Amniotic stem cell (primary cell): ENCODE results near the gene COMMD1.
"Not testable (repeated sequence)": the region's sequence is repeated elsewhere in the genome, so short reads cannot be mapped to it uniquely, and the experiment has no call there.

Source experiments
- DNase-seq: peaks from one replicate; lab custom pipeline; 2025; lab: John Stamatoyannopoulos, UW

The COMMD1 gene

GRCh38 chr2:61966087-61966727 is 60.7 kb downstream of the COMMD1 start:
- DNase-seq, result no peak

DNA sequence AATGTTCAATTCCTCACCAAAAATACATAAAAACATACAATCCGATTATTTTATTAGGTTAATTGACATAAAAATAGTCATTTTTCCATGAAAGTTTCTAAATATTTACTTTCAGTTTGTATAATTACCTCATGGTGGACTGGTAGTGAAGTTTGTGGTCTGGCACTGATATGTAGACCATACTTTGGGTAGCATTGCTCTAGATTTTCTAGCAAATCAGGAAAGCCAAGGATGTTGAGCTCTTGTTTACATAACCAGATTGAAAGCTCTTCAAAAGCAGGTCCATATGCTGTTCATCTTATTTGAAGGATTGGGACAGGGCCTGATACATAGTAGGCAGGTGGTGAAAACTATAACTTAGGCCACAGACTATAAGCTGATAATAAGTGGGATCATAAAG is 61.8 kb downstream of the COMMD1 start:
- no peak for DNase-seq

DNA sequence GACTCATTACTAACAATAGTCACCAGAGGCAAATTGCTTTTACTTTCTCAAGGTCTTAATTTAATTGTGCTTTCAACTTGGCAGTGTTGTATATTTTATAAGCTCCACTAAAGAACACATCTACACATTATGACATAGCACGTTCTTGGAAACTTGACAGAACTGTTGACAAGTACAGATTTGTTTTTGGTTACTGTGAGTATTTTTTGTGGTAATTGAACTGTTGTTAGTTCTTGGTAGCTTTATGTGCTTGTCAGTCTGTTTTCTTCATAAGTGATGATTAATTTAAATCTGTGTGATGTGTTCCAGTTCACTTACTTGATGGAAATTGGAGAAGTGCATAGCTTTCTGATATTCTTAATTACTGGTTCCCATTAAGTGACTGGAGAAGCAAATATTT is 63.9 kb downstream of the COMMD1 start:
- no peak for DNase-seq

GRCh38 chr2:61970807-61971556 is 65.5 kb downstream of the COMMD1 start:
- no peak for DNase-seq

- DNase-seq, result no peak
Measured at GRCh38 chr2:61978522-61978921, 73.0 kb downstream of the COMMD1 start.

- no peak for DNase-seq
Measured at GRCh38 chr2:61980758-61981157, 75.3 kb downstream of the COMMD1 start.

DNA sequence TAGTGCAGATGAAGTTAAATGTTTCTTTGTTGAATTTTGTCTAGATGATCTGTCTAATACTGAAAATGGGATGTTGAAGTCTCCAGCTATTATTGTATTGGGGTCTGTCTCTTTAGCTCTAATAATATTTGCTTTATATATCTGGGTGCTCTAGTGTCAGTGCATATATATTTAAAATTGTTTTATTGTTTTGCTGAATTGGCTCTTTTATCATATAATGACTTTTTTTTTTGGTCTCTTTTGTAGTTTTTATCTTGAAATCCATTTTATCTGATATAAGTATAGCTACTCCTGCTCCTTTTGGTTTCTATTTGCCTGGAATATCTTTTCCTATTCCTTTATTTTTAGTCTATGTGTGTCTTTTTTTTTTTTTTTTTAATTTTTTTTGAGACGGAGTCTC is 79.2 kb downstream of the COMMD1 start:
- no peak for DNase-seq

- DNase-seq, result no peak
Measured at GRCh38 chr2:61988462-61989366, 83.2 kb downstream of the COMMD1 start.

- DNase-seq, result peak; percentile 18
Measured at GRCh38 chr2:61993422-61994024, 88.0 kb downstream of the COMMD1 start.

- DNase-seq, result no peak
Measured at GRCh38 chr2:61994531-61994930, 89.1 kb downstream of the COMMD1 start.

- DNase-seq, result no peak
Measured at GRCh38 chr2:61995065-61995464, 89.6 kb downstream of the COMMD1 start.

DNA sequence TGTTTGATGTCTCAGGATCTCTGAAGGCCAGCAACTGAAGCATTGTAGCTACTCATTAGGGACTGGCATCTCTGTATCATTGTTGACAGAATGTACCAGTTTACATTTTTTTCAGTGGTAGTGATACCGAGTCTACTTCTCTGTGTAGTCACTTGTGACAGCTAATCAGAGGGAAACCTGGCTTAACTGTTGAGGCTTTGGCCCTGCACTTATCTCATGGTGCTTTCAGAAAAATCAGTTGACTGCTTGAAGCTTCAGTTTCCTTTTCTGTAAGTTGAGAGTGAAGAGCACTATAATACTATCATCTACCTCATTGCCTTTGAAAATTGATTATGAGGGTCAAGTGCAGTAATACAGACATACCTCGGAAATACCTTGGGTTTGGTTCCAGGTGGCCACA is 90.0 kb downstream of the COMMD1 start:
- DNase-seq, result no peak

DNA sequence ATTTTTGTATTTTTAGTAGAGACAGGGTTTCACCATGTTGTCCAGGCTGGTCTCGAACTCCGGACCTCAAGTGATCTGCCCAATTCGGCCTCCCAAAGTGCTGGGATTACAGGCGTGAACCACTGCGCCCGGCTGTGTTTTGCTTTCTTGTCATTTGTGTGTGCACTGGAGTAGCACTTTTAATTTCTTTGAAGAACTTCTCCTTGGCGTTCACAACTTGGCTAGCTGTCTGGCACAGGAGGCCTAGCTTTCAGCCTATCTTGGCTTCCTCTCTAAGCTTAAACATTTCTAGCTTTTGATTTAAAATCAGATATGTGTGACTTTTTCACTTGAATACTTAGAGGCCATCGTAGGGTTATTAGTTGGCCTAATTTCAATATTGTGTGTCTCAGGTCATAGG is 93.0 kb downstream of the COMMD1 start:
- no peak for DNase-seq

DNA sequence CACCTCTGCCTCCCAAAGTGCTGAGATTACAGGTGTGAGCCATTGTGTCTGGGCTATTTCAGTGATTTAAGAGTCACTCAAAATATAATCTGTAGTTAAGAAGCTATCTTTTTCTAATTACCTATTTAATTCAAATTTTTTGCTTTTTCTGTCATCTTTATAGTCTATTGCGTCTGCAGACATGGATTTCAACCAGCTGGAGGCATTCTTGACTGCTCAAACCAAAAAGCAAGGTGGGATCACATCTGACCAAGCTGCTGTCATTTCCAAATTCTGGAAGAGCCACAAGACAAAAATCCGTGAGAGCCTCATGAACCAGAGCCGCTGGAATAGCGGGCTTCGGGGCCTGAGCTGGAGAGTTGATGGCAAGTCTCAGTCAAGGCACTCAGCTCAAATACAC is 95.1 kb downstream of the COMMD1 start:
- no peak for DNase-seq

DNA sequence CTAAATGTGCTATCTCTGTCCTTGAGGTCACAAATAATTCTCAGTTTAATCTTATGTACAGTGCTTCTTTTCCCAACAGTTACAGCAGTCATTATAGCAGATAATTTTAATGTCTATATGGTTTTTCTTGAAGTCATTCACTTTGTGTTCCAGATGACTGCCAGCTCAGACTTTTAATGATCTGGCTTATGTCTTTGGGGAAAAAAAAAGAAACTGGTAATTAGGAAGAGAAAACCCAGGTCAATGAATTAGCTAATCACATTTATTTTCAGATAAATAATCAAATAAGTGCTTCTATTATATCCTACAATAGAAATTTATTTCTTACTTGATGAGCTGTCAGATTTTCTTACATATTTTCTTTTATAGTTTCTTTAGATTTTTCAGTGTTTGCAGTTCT is 96.0 kb downstream of the COMMD1 start:
- DNase-seq, result no peak

DNA sequence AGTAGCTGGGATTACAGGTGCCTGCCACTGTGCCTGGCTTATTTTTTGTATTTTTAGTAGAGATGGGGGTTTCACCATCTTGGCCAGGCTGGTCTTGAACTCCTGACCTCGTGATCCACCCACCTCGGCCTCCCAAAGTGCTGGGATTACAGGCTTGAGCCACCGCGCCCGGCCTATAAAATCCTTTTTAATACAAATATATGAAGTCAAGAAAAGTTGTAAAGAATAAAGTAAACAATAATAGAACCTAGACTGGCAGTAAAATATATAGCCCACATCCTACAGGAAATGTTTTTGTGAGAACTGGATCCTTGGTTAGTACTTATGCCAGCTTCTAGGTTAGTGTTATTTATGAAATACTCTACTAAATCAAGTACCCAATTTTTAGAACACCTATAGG is 99.0 kb downstream of the COMMD1 start:
- not testable (repeated sequence) for DNase-seq

DNA sequence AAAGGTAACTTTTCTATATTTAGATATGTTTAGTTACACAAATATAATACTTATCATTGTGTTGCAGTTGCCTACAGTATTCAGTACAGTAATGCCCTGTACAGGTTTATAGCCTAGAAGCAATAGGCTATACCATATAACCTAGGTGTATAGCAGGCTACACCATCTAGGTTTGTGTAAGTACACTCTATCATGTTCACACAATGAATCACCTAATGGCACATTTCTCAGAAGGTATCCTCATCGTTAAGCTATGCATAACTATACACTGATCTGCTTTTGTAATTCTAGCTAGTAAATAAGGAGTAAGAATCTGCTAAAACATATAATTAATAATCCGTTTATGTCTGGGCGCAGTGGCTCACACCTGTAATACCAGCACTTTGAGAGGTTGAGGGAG is 102.1 kb downstream of the COMMD1 start:
- DNase-seq, result no peak

DNA sequence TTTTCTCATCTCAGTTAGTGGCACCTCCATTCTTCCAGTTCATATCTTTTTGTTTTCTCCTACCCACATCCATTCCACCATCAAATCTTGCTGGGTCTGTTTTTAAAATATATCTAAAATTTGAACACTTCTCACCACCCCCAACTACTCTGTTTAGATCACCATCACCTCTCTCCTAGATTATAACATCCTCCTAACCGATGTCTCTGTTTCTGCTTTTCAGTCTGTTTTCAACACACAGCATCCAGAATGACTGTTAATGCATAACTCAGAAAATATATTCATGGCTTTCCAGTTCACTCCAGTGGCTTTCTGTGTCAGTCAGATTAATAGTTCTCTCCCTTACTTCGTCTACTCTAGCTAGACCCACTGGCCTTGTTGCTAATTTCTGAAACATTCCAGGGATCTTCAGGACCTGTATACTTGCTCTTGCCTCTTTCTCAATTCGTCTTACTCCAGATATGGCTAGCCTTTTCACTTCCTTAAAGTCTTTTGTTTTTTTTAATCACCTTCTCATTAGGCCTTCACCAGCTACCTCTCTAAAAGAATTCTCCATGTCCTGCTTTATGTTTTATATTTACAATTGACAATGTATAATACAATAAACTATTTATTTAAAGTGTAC is 105.3 kb downstream of the COMMD1 start:
- DNase-seq, result no peak

DNA sequence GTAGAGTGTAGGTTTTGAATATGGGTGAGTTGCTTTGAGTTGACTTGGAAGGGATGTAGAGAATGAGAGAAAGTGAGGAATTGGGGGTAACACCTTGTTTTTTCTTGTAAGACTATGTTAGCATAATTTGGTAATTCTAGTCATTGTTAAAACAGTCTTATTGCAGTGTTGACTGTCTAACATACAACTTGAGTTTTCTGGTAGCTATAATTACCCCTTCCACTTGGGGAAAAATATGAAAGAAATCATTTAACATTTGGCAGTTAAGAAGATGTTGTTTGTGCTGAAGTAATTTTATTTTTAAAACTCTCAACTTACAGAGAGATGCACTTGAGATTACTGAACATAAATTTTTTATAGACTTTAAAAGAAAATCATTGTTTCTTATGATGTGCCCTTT is 108.2 kb downstream of the COMMD1 start:
- no peak for DNase-seq

GRCh38 chr2:62014102-62014501 is 108.6 kb downstream of the COMMD1 start:
- peak; percentile 14 for DNase-seq

GRCh38 chr2:62016957-62017356 is 111.5 kb downstream of the COMMD1 start:
- no peak for DNase-seq

- DNase-seq, result no peak
Measured at GRCh38 chr2:62029910-62030309, 124.4 kb downstream of the COMMD1 start.
